ENCODE measurements around the gene RABGAP1L. TPM values are rescaled to one million over a fixed set of nuclear protein-coding genes. Genes with fewer than 3 reads are reported as not detected.
"Not testable (repeated sequence)": the region's sequence is repeated elsewhere in the genome, so short reads cannot be mapped to it uniquely, and the experiment has no call there.

The RABGAP1L gene
- total RNA-seq, 2 donors from 2014 or later = 53.4 to 101 TPM

DNA sequence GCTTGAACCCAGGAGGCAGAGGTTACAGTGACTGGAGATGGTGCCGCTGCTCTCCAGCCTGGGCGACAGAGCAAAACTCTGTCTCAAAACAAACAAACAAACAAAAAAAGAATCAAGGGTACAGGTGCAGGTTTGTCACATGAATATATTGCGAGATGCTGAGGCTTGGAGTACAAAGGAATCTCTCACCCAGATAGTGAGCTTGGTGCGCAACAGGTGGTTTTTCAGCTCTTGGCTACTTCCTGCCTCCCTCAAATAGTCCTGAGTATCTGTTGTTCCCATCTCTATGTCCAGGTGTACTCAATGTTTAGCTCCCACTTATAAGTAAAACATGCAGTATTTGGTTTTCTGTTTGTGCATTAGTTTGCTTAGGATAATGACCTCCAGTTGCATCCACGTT is 666.5 kb downstream of the RABGAP1L start:
- H3K27ac Mint-ChIP-seq = no peak overlapping the region
- no peak overlapping the region for H3K4me3 Mint-ChIP-seq
- DNase-seq (ENCODE audit: low spot score) (no peak), ATAC-seq (no peak)
- H3K36me3 Mint-ChIP-seq = no peaks in the 10 kb centered on the region
- no peaks in the 10 kb centered on the region for H3K9me3 Mint-ChIP-seq
- H3K27me3 Mint-ChIP-seq = no peaks in the 10 kb centered on the region
- peaks cover 4 to 10% of the 10 kb centered on the region in 2 donors for H3K4me1 Mint-ChIP-seq (ENCODE audit: low read depth in 2 of 2)

DNA sequence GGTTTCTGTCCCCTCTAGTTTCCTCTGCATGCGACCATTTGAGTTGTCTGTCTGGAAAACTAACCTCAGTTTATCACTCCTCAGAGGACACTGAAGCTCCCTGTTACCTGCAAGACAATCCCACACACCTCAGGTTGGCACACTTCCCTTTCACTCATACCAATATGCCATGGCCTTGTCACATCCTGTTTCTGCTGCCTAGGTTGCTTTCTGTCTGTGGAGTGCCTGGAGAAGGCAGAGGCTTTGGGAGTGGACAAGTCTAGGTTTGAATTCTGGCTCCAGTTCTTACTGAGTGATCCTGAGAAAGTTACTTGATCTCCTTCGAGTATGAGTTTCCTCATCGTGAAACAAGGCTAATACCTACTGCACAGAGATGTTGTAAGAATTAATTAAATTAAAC is 668.9 kb downstream of the RABGAP1L start:
- no peak for DNase-seq (ENCODE audit: low spot score)
- H3K4me3 Mint-ChIP-seq = no peak overlapping the region
- H3K9me3 Mint-ChIP-seq = no peaks in the 10 kb centered on the region
- no peak for ATAC-seq
- no peaks in the 10 kb centered on the region for H3K27me3 Mint-ChIP-seq
- peaks cover 4 to 7% of the 10 kb centered on the region in 2 donors for H3K4me1 Mint-ChIP-seq (ENCODE audit: low read depth in 2 of 2)
- no peak overlapping the region for H3K27ac Mint-ChIP-seq
- H3K36me3 Mint-ChIP-seq = no peaks in the 10 kb centered on the region

DNA sequence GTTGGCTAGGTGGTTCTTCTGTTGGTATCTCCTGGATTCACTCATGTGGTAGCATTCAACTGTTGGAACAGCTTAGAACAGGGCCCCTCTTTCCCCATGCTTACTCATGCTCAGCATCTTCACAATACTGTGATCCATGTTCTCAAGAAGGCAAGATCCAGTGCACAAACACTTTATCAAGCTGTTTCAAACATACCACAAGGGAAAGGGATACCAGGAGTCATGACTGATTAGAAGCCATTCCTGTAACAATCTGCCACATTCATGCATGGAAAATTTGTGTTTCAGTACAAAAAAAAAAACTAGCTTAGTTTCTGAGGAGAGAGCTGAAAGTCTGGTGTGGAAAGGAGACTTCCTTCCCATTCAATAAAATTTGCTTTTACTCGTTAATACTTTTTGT is 670.7 kb downstream of the RABGAP1L start:
- Mint-ChIP-seq H3K27ac (no peak overlapping the region), H3K4me3 (no peak overlapping the region), H3K4me1 (ENCODE audit: low read depth in 2 of 2) (peaks cover 4 to 7% of the 10 kb centered on the region in 2 donors), H3K36me3 (no peaks in the 10 kb centered on the region), H3K27me3 (no peaks in the 10 kb centered on the region), H3K9me3 (no peaks in the 10 kb centered on the region)
- ATAC-seq (no peak), DNase-seq (ENCODE audit: low spot score) (no peak)

DNA sequence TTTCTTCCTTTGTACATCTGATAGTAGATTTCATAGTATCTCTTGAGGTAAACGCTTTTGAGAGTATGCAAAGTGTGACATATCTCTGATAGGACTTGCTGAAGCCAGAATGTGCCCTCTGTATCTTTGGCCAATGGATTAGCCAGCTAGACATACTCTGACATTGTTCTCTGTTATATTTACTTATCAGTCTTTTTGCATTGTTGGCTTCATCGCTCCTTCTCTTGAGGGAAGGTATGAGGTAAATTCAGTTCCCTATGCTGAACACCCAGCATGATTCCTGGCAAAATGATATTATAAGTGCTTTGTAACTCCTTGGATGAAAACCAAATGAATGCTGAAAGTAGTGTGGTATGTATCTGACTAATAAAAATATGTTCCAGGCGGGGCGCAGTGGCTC is 677.2 kb downstream of the RABGAP1L start:
- DNase-seq (ENCODE audit: low spot score) = no peak
- H3K27ac Mint-ChIP-seq = no peak overlapping the region
- no peaks in the 10 kb centered on the region for H3K36me3 Mint-ChIP-seq
- no peak for ATAC-seq
- no peaks in the 10 kb centered on the region for H3K9me3 Mint-ChIP-seq
- no peaks in the 10 kb centered on the region for H3K27me3 Mint-ChIP-seq
- peaks cover 0 to 12% of the 10 kb centered on the region in 2 donors for H3K4me1 Mint-ChIP-seq (ENCODE audit: low read depth in 2 of 2)
- H3K4me3 Mint-ChIP-seq = no peak overlapping the region

DNA sequence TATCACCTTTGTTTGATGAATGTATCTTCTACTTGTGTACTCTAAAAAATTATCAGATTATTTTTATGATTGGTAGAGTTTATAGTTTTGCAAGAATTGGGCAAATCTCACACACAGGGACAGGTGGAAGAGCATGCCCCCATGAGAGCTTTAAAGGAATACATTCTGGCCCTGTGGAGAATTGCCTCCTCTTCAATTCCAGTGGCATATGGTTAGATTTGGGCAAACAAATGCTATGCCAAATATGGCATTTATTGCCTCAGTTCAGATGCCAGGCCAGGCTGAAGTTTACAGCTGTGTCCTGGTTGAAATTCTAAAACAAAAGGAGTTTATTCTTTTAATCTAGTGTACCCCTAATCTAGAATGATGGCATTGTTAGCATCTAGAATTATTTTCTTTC is 678.1 kb downstream of the RABGAP1L start:
- H3K4me3 Mint-ChIP-seq = no peak overlapping the region
- H3K27me3 Mint-ChIP-seq = no peaks in the 10 kb centered on the region
- no peaks in the 10 kb centered on the region for H3K36me3 Mint-ChIP-seq

DNA sequence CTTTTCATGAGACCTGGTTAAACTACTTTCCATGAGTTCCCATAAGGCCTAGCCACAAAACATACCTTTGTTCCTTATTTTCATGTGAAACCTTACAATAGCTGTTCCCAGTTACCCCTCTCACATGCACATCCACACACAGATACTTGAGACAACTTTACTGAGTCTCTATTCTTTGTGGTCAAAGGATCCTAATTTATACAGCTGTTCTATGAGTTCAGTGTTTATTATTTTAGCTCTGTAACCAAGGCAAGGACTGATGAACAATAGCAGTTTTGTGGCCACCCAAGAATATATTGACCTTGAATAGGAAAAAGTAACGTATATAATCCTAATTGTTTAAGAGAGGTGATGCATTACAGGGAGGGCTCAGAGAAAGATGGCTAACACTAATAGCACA is 679.9 kb downstream of the RABGAP1L start:
- Mint-ChIP-seq H3K9me3 (no peaks in the 10 kb centered on the region), H3K27ac (no peak overlapping the region), H3K27me3 (no peaks in the 10 kb centered on the region), H3K4me3 (no peak overlapping the region), H3K4me1 (ENCODE audit: low read depth in 2 of 2) (peaks cover 5 to 20% of the 10 kb centered on the region in 2 donors), H3K36me3 (no peaks in the 10 kb centered on the region)
- DNase-seq (ENCODE audit: low spot score) = no peak
- no peak for ATAC-seq

More for the DNA sequence above, 678.1 kb downstream of the RABGAP1L start:
- no peak for DNase-seq (ENCODE audit: low spot score)
- ATAC-seq = no peak
- Mint-ChIP-seq H3K9me3 (no peaks in the 10 kb centered on the region), H3K27ac (no peak overlapping the region), H3K4me1 (ENCODE audit: low read depth in 2 of 2) (peaks cover 4 to 18% of the 10 kb centered on the region in 2 donors)

DNA sequence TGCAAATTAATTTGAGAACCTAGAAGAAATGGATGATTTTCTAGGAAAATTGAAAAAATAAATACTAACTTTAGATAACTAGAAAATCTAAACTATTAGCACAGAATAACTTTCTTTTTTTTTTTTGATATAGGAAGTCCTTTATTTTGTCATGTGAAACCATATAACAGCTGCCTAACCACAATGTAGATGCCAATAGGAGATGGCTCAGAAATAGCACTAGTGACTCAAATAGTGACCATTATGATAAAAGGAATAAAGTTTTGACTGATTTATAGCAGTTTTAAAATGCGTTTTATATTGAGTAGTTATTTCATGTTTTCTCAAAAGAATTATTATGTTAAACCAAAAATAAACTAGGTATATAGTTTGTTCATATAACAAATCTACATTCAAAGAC is 682.4 kb downstream of the RABGAP1L start:
- Mint-ChIP-seq H3K9me3 (no peaks in the 10 kb centered on the region), H3K36me3 (no peaks in the 10 kb centered on the region), H3K4me1 (ENCODE audit: low read depth in 2 of 2) (peaks cover 5 to 15% of the 10 kb centered on the region in 2 donors), H3K27me3 (no peaks in the 10 kb centered on the region), H3K4me3 (no peak overlapping the region), H3K27ac (peak overlapping the region in 1 of 2 donors; percentile 8)
- DNase-seq (ENCODE audit: low spot score) = no peak
- ATAC-seq = peak in 1 of 2 donors; percentile 71

DNA sequence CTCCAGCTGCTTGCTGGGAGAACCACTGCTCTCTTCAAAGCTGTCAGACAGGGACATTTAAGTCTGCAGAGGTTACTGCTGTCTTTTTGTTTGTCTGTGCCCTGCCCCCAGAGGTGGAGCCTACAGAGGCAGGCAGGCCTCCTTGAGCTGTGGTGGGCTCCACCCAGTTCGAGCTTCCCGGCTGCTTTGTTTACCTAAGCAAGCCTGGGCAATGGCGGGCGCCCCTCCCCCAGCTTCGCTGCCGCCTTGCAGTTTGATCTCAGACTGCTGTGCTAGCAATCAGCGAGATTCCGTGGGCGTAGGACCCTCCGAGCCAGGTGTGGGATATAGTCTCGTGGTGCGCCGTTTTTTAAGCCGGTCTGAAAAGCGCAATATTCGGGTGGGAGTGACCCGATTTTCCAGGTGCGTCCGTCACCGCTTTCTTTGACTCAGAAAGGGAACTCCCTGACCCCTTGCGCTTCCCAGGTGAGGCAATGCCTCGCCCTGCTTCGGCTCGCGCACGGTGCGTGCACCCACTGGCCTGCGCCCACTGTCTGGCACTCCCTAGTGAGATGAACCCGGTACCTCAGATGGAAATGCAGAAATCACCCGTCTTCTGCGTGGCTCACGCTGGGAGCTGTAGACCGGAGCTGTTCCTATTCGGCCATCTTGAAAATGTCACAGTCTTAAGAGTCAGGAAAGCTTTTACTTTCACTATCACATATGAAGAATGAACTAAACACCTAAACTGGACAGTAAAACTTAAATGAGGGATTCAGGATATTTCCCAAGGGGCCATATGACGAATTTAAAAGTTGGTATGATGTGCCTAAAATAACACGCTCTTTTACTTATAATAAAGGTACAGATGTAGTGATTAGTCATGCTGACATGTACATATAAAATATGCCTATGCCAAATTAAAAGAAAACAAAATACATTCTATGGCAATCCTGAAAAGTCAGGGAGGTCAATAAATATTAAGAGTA is 689.6 kb downstream of the RABGAP1L start:
- not testable (repeated sequence) for H3K4me1 Mint-ChIP-seq (ENCODE audit: low read depth in 2 of 2); H3K9me3 Mint-ChIP-seq; DNase-seq (ENCODE audit: low spot score); H3K4me3 Mint-ChIP-seq; H3K27me3 Mint-ChIP-seq; H3K36me3 Mint-ChIP-seq; ATAC-seq
- H3K27ac Mint-ChIP-seq = peak overlapping the region in 1 of 2 donors; percentile 21

DNA sequence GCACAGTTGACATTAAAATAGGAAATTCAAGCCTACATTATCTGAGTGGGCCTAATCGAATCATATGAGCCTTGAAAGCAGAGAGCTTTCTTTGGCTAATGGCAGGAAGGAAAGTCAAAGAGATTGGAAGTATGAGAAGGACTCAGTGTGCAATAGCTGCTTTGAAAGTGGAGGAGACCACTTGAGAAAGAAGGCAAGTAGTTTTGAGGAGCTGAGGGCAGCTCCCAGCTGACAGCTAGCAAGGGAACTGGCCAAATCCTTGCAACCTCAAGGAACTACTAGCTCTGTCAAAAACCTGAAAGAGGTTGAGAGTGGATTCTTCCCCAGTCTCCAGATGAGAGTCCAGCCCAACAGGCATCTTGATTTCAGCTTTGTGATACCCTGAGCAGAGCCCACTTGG is 691.4 kb downstream of the RABGAP1L start:
- Mint-ChIP-seq H3K27me3 (no peaks in the 10 kb centered on the region), H3K9me3 (no peaks in the 10 kb centered on the region), H3K4me3 (no peak overlapping the region), H3K27ac (peak overlapping the region in 1 of 2 donors; percentile 40), H3K4me1 (ENCODE audit: low read depth in 2 of 2) (peaks cover 0 to 4% of the 10 kb centered on the region in 2 donors), H3K36me3 (no peaks in the 10 kb centered on the region)
- ATAC-seq (no peak), DNase-seq (ENCODE audit: low spot score) (no peak)

DNA sequence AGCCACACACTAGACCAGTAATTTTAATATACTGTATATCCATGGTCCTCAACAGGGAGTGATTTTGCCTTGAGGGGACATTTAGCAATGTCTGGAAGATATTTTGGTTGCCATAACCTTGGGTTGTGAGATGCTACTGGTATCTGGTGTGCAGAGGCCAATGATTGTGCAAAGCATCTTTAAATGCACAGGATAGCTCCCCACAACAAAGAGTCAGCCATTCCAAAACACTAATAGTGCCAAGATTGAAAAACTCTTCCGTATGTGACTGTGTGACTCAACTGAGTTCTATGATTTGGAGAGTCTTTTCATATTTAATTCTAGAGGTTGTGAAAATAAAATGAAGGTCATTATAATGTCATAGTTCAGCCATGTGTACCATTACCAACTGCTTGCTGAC is 699.0 kb downstream of the RABGAP1L start:
- no peak overlapping the region for H3K27ac Mint-ChIP-seq
- ATAC-seq (no peak), DNase-seq (ENCODE audit: low spot score) (no peak)
- no peaks in the 10 kb centered on the region for H3K9me3 Mint-ChIP-seq
- H3K27me3 Mint-ChIP-seq = no peaks in the 10 kb centered on the region
- peaks cover 0 to 4% of the 10 kb centered on the region in 2 donors for H3K4me1 Mint-ChIP-seq (ENCODE audit: low read depth in 2 of 2)
- no peak overlapping the region for H3K4me3 Mint-ChIP-seq
- no peaks in the 10 kb centered on the region for H3K36me3 Mint-ChIP-seq

DNA sequence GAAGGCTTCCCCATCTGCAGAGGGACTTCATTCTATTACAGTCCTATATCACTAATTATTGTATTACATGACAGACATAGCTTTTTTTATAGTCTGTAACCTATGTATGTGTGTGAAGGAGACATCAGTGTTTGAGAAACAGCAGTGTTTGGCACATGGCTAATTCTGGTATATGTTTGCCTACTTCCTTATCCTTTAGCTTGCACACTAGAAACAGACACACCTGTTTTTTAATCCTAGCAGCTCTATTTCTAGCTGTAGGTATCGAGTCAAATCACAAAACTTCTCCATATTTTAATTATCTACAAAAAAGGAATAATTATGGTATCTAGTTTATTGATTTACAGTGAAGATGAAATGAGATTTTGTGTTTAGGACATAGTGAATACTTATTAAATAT is 711.0 kb downstream of the RABGAP1L start:
- H3K4me3 Mint-ChIP-seq = no peak overlapping the region
- H3K9me3 Mint-ChIP-seq = no peaks in the 10 kb centered on the region
- no peaks in the 10 kb centered on the region for H3K27me3 Mint-ChIP-seq
- H3K4me1 Mint-ChIP-seq (ENCODE audit: low read depth in 2 of 2) = peaks cover 9 to 13% of the 10 kb centered on the region in 2 donors
- DNase-seq (ENCODE audit: low spot score) (no peak), ATAC-seq (no peak)
- H3K27ac Mint-ChIP-seq = no peak overlapping the region
- H3K36me3 Mint-ChIP-seq = peaks cover 4% of the 10 kb centered on the region

DNA sequence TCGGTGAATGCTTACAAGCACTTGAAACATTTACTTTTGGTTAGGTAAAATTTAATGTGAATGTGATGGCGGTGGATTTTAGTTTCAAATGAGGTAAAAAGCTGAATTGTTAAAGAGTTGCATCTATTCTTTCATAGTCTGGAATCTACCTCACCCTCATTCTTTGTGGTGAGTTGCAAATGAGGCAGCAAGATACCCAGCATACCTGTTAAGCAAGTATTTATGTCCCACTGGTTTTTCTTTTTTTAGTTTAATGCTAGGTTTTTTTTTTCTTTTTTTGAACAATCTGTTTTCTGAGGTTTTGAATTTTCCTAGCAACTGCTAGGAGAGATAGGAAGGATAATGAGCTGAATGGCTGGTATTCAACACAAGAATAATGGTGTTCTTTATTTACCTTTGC is 712.6 kb downstream of the RABGAP1L start:
- Mint-ChIP-seq H3K9me3 (no peaks in the 10 kb centered on the region), H3K27ac (peak overlapping the region in 1 of 2 donors; percentile 28), H3K36me3 (peaks cover 4% of the 10 kb centered on the region), H3K4me1 (ENCODE audit: low read depth in 2 of 2) (peaks cover 10 to 13% of the 10 kb centered on the region in 2 donors), H3K4me3 (no peak overlapping the region), H3K27me3 (no peaks in the 10 kb centered on the region)
- ATAC-seq (no peak), DNase-seq (ENCODE audit: low spot score) (no peak)

DNA sequence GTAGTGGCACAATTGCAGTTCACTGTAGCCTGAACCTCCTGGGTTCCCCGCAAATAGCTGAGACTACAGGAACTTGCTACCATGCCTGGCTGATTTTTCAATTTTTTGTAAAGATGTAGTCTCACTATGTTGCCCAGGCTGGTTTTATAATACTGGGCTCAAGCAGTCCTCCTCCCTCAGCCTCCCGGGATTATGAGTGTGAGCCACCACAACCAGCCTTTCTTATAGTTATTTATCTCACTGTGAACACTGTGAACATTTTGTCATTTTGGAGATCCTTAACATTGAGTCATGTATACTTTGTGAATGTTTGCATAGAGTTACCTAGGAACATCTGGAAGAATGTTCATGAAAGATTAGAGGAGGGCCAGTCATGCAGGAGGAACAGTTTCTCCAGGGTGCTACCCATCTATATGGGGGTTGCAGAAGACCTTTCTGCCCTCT is 713.3 kb downstream of the RABGAP1L start:
- Mint-ChIP-seq H3K9me3 (no peaks in the 10 kb centered on the region), H3K4me1 (ENCODE audit: low read depth in 2 of 2) (peaks cover 14 to 18% of the 10 kb centered on the region in 2 donors), H3K27ac (no peak overlapping the region), H3K36me3 (peaks cover 4% of the 10 kb centered on the region), H3K27me3 (no peaks in the 10 kb centered on the region), H3K4me3 (no peak overlapping the region)
- DNase-seq (ENCODE audit: low spot score) (no peak), ATAC-seq (no peak)

DNA sequence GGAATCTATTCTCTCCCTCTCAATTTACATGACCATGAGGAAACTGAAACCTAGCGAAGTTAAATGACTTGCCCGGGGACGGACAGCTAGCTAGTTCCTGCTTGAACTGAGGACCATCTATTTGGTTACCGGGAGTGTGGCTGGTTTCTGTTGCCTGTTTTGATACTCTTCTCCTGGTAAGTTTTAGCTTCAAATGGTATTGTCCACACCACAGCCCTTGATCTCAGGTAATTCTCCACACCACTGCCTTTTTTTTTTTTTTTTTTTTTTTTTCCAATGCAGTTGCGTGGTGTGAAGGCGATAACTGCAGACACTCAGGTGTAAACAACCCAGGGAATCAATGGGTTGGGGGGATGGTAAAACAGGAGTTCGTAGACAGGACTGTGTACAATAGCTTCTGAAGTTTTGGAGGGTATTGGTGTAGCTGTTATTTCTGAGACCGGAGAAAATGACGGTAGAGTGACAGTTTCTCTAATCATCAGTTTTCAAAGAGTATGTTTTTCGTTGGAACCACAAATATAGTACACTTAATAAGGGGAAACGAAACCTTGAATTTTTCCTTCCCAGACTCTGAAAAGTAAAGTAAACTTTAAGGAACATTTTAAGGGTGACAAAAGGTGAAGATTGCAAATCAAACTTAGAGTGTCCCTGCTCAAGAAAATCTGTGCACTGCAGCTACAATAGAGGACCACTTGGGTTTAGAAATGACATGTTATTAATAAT is 715.2 kb downstream of the RABGAP1L start:
- no peak for ATAC-seq
- Mint-ChIP-seq H3K27me3 (no peaks in the 10 kb centered on the region), H3K9me3 (no peaks in the 10 kb centered on the region), H3K27ac (peak overlapping the region in 1 of 2 donors; percentile 59), H3K36me3 (peaks cover 1% of the 10 kb centered on the region), H3K4me1 (ENCODE audit: low read depth in 2 of 2) (peaks cover 14 to 18% of the 10 kb centered on the region in 2 donors), H3K4me3 (peak overlapping the region; percentile 67)
- no peak for DNase-seq (ENCODE audit: low spot score)

All from natural killer cell treated with Interleukin-12 subunit alpha and Interleukin-12 subunit beta and Interleukin-15 and Interleukin-18, amount 100 ng/mL, for 72 hours (primary cell).